PC-9 (cell line): ENCODE results near the gene BOC. TPM values are rescaled to one million over a fixed set of nuclear protein-coding genes. Genes with fewer than 3 reads are reported as not detected.
A peak's percentile ranks its signal among the peaks of the same experiment; 100 is the strongest.

ENCODE experiments used
- BruUV-seq: library from RNA; stranded (reverse); fragments of 400-500 nt; replicated peaks from 2 replicates; lab custom pipeline; 2021; lab: Mats Ljungman, UMichigan
- CTCF ChIA-PET: fragments of 300-600 bp; sonication (Branson Sonifier 250); formaldehyde crosslinking; loops from one replicate; lab custom pipeline; 2022; ENCODE audit warnings: antibody characterized with exemption; lab: Charles Lee
- POLR2A ChIA-PET: fragments of 300-600 bp; sonication (Branson Sonifier 250); formaldehyde crosslinking; loops from one replicate; lab custom pipeline; 2022; ENCODE audit warnings: antibody characterized with exemption; ENCODE audit not compliant: unreplicated experiment; lab: Charles Lee
- DNase-seq, 2 experiments: peaks; one replicate each; pipeline versions ENCODE4 v3.0.0 to v3.0.0-alpha.2; 2015 to 2022; ENCODE audit warnings: mixed read lengths in 1 of 2
- H2AFZ ChIP-seq: fragments of 200-600 bp; sonication (generic); 2 replicates; pipeline ENCODE4 v1.8.1; 2017; ENCODE audit warnings: antibody characterized with exemption
- H3F3A ChIP-seq: fragments of 200-600 bp; sonication (generic); 2 replicates; pipeline ENCODE4 v1.8.1; 2017; ENCODE audit warnings: antibody characterized with exemption, mild to moderate bottlenecking, low read depth; ENCODE audit not compliant: insufficient read depth
- H3K27ac ChIP-seq: fragments of 200-600 bp; sonication (generic); 2 replicates; pipeline ENCODE4 v1.6.1; 2016; ENCODE audit warnings: mixed run types
- H3K27me3 ChIP-seq: fragments of 200-600 bp; sonication (generic); 2 replicates; pipeline ENCODE4 v1.6.1; 2016; ENCODE audit warnings: low read depth, mixed run types; ENCODE audit not compliant: insufficient read depth
- H3K36me3 ChIP-seq: fragments of 200-600 bp; sonication (generic); 2 replicates; pipeline ENCODE4 v1.6.1; 2016; ENCODE audit warnings: low read depth, mixed run types
- H3K4me1 ChIP-seq: fragments of 200-600 bp; sonication (generic); replicated peaks from 2 replicates; pipeline ENCODE4 v1.6.1; 2016; ENCODE audit warnings: mixed run types; ENCODE audit not compliant: insufficient read depth
- H3K4me2 ChIP-seq: fragments of 200-600 bp; sonication (generic); 2 replicates; pipeline ENCODE4 v1.6.1; 2017; ENCODE audit warnings: mixed run types
- H3K4me3 ChIP-seq: fragments of 200-600 bp; sonication (generic); 2 replicates; pipeline ENCODE4 v1.6.1; 2016; ENCODE audit warnings: mixed run types
- H3K79me2 ChIP-seq: fragments of 200-600 bp; sonication (generic); 2 replicates; pipeline ENCODE4 v1.6.1; 2017; ENCODE audit warnings: low read depth, mixed run types
- H3K9me2 ChIP-seq: fragments of 200-600 bp; sonication (generic); 2 replicates; pipeline ENCODE4 v1.8.1; 2017; ENCODE audit warnings: mild to moderate bottlenecking; ENCODE audit not compliant: insufficient read depth
- H3K9me3 ChIP-seq: fragments of 200-600 bp; sonication (generic); 2 replicates; pipeline ENCODE4 v1.8.1; 2016; ENCODE audit warnings: low read depth; ENCODE audit not compliant: insufficient read depth
- H4K20me1 ChIP-seq: fragments of 200-600 bp; sonication (generic); 2 replicates; pipeline ENCODE4 v1.8.1; 2017; ENCODE audit not compliant: insufficient read depth
- EZH2 ChIP-seq: fragments of 200-600 bp; sonication (generic); IDR thresholded peaks from 2 replicates; pipeline ENCODE4 v1.8.0; 2017; ENCODE audit warnings: antibody characterized with exemption, low read depth
- intact Hi-C: fragments of 100-400 bp; cut with micrococcal nuclease; formaldehyde crosslinking; loops from one replicate; pipeline ENCODE4 v1.10.0; 2022; ENCODE audit not compliant: unreplicated experiment
- total RNA-seq: library from RNA; stranded (reverse); gene quantifications from 2 replicates; pipeline ENCODE4 v1.2.3, GENCODE V29; 2021
- TF ChIP-seq, protein P1 (sequence below): fragments of 200-600 bp; sonication (generic); conservative IDR thresholded peaks from 2 replicates; pipeline ENCODE4 v1.6.1; 2017; ENCODE audit warnings: mixed run types, antibody characterized with exemption, mild to moderate bottlenecking, moderate library complexity

BOC gene
- total RNA-seq, 1 experiment from 2014 or later = 3.0 TPM

GRCh38 chr3:113227146-113227545 lies 15.8 kb downstream of the BOC start:
- ChIA-PET CTCF (no interaction called here), POLR2A (no interaction called here)
- Histone ChIP-seq H3F3A (no peaks in the 10 kb centered on the region), H3K27ac (no peak overlapping the region), H4K20me1 (no peaks in the 10 kb centered on the region), H3K9me3 (no peaks in the 10 kb centered on the region), H2AFZ (no peak overlapping the region), H3K4me2 (no peak overlapping the region), H3K79me2 (no peaks in the 10 kb centered on the region), H3K9me2 (no peaks in the 10 kb centered on the region), H3K4me1 (peaks cover 9% of the 10 kb centered on the region), H3K4me3 (no peak overlapping the region), H3K27me3 (no peaks in the 10 kb centered on the region), H3K36me3 (no peaks in the 10 kb centered on the region)
- intact Hi-C loops = no loop called here
- TF ChIP-seq EZH2 = no peak
- TF ChIP-seq, protein P1, sequence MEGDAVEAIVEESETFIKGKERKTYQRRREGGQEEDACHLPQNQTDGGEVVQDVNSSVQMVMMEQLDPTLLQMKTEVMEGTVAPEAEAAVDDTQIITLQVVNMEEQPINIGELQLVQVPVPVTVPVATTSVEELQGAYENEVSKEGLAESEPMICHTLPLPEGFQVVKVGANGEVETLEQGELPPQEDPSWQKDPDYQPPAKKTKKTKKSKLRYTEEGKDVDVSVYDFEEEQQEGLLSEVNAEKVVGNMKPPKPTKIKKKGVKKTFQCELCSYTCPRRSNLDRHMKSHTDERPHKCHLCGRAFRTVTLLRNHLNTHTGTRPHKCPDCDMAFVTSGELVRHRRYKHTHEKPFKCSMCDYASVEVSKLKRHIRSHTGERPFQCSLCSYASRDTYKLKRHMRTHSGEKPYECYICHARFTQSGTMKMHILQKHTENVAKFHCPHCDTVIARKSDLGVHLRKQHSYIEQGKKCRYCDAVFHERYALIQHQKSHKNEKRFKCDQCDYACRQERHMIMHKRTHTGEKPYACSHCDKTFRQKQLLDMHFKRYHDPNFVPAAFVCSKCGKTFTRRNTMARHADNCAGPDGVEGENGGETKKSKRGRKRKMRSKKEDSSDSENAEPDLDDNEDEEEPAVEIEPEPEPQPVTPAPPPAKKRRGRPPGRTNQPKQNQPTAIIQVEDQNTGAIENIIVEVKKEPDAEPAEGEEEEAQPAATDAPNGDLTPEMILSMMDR = no peak
- DNase-seq = no peak
- BruUV-seq = no TSS peak

- ChIA-PET CTCF (no interaction called here), POLR2A (no interaction called here)
- H3K27ac ChIP-seq = no peak overlapping the region
These were observed 17.3 kb downstream of the BOC start for GRCh38 chr3:113228498-113229286.

DNA sequence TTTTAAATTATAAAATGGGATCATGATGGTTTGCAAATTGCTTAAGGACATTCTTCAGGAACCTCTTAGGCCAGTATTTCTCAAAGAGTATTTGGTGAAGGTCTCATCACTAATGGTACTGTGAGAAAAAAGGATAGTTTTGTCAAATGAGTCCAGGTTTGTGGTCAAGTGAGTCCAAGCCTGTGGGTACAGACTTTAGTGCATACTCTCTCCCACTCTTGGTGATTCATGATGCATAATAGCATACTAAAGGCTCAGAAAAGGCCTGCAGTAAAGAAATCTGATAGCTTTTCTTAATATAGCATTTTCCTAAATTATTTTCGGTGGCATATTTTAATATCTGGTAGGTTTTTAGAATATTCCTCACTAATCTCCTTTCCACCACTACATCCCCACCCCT lies 20.0 kb downstream of the BOC start:
- ChIA-PET POLR2A (no interaction called here), CTCF (interaction anchor here (0.6 kb wide), 1 partner anchor 377 kb away, joined by 3 read pairs; no protein-coding TSS in a partner anchor)
- Histone ChIP-seq H3F3A (no peaks in the 10 kb centered on the region), H3K27ac (peak overlapping the region; percentile 42; the same call in 1 of the 2 replicates), H4K20me1 (no peaks in the 10 kb centered on the region), H2AFZ (no peak overlapping the region), H3K79me2 (no peaks in the 10 kb centered on the region), H3K9me3 (no peaks in the 10 kb centered on the region), H3K27me3 (no peaks in the 10 kb centered on the region), H3K4me3 (no peak overlapping the region), H3K4me1 (peaks cover 10% of the 10 kb centered on the region), H3K9me2 (no peaks in the 10 kb centered on the region), H3K4me2 (no peak overlapping the region), H3K36me3 (no peaks in the 10 kb centered on the region)
- intact Hi-C loops = loop anchor here (5.0 kb wide), 1 partner anchor 46 kb away; no protein-coding TSS in a partner anchor
- TF ChIP-seq, protein P1 = no peak
- TF ChIP-seq EZH2 = no peak
- BruUV-seq = no TSS peak
- no peak for DNase-seq

More at GRCh38 chr3:113228498-113229286, 17.3 kb downstream of the BOC start:
- intact Hi-C loops = no loop called here
- no peaks in the 10 kb centered on the region for H3K9me3 ChIP-seq
- H3K36me3 ChIP-seq = no peaks in the 10 kb centered on the region
- no peak overlapping the region for H3K4me3 ChIP-seq
- no peaks in the 10 kb centered on the region for H3F3A ChIP-seq
- no peak overlapping the region for H2AFZ ChIP-seq
- no peaks in the 10 kb centered on the region for H4K20me1 ChIP-seq
- no peaks in the 10 kb centered on the region for H3K27me3 ChIP-seq
- no peaks in the 10 kb centered on the region for H3K79me2 ChIP-seq
- DNase-seq = no peak
- no peaks in the 10 kb centered on the region for H3K9me2 ChIP-seq
- TF ChIP-seq, protein P1 = no peak
- TF ChIP-seq EZH2 = no peak
- no peak overlapping the region for H3K4me2 ChIP-seq
- no TSS peak for BruUV-seq
- H3K4me1 ChIP-seq = peaks cover 10% of the 10 kb centered on the region
